ENCODE data around the gene AGAP5. TPM values are rescaled to one million over a fixed set of nuclear protein-coding genes. Genes with fewer than 3 reads are reported as not detected.
"Not testable (repeated sequence)": the region's sequence is repeated elsewhere in the genome, so short reads cannot be mapped to it uniquely, and the experiment has no call there.

AGAP5 gene
- total RNA-seq (1 to 10 TPM; 1.2 to 6.2 (median 3.3) TPM), polyA plus RNA-seq (1 to 10 TPM; 1.4 to 6.0 TPM)
- long read RNA-seq, donor 1, result 0 reads
- long read RNA-seq, donor 2, result 0 reads
- long read RNA-seq, donor 3, result 0 reads

DNA sequence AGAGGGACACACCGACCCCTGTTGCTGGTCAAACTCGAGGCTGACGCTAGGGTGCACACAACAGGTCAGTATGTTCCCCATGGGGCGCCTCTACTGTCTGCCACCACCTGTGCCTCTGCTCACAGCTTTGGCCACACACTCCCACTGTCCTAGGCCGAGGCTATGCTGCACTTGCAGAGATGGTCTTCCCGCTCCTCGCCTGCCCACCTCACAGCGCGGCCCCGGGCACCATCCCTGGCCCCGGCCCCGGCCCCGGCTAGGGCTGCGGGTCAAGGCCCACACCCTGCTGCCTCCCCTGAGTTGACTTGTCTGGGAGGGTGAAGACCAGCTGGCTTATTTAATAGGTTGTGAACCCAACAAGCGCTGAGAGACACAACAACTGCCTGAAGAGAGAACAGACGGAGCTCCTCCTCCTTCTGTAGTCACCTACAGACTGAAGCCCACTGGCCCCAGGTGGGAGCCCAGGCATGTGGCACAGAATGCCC, at the start of gene AGAP5:
Gene AGAP5, minus strand, starts transcription at position 435 of the 485 bp plus-strand sequence. Its CDS starts 354 bp downstream, at position 81.
- H3K4me3 ChIP-seq; ATAC-seq; H3K4me1 ChIP-seq; DNase-seq; H3K27me3 ChIP-seq; intact Hi-C loops (cut with DNase I); H3K9me3 ChIP-seq; H3K27ac ChIP-seq: not testable (repeated sequence)
- peaks cover 0 to 57% (median 15%) of the 10 kb centered on the region in 9 donors for H3K36me3 ChIP-seq
- 92 to 99% (median 97%) methylated on average over 9 to 16 of the region's 16 CpGs for WGBS, 4 donors

DNA sequence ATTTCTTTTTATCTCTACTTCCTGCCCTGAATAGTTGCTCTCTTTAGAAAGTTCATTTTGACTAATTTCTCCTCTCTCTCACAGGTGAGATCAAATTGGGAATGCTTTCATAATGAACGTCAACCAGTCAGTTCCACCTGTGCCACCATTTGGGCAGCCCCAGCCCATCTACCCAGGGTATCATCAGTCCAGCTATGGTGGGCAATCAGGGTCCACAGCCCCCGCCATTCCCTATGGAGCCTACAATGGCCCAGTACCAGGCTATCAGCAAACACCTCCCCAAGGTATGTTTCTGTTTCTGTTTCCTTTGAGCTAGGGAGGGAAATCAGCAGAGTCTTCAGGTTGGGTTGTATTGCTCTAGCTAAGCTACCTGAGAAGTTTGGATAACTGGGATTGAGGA, 48.8 kb upstream of the AGAP5 start:
- WGBS, 4 donors, result 76 to 88% (median 81%) methylated on average over 2 of the region's 2 CpGs
- no peak for ATAC-seq
- DNase-seq, result no peak
- Histone ChIP-seq H3K4me1 (peaks cover 4 to 63% (median 44%) of the 10 kb centered on the region in 12 donors), H3K9me3 (no peaks in the 10 kb centered on the region), H3K27ac (no peak overlapping the region), H3K4me3 (no peak overlapping the region), H3K36me3 (peaks cover 0 to 62% (median 53%) of the 10 kb centered on the region in 9 donors), H3K27me3 (no peaks in the 10 kb centered on the region)
- intact Hi-C loops (cut with DNase I), result loop anchor here in 2 of 10 donors (5.0 to 10.0 kb wide), 2 partner anchors 36 to 92 kb away; partner anchors contain the start of genes CHCHD1 (in 1 of the 2) and SYNPO2L (in 1 of the 2)
- no peak for TF ChIP-seq POLR2A (IDR thresholded peaks at IDR 0.05)
- TF ChIP-seq CTCF (IDR thresholded peaks at IDR 0.05), result no peak

GRCh38 chr10:73744664-73744975, 46.7 kb upstream of the AGAP5 start:
- ATAC-seq, result peak in 3 of 4 donors; percentile 18 to 48 (median 30)
- DNase-seq, result peak in 3 of 5 donors; percentile 37 to 66 (median 66)
- Histone ChIP-seq H3K36me3 (peaks cover 0 to 43% (median 35%) of the 10 kb centered on the region in 9 donors), H3K27ac (peak overlapping the region; percentile 86 to 98 (median 92)), H3K27me3 (no peaks in the 10 kb centered on the region), H3K9me3 (no peaks in the 10 kb centered on the region), H3K4me3 (peak overlapping the region; percentile 66 to 98 (median 82)), H3K4me1 (peaks cover 0 to 51% (median 36%) of the 10 kb centered on the region in 12 donors)
- TF ChIP-seq CTCF (IDR thresholded peaks at IDR 0.05), result no peak
- no peak for TF ChIP-seq POLR2A (IDR thresholded peaks at IDR 0.05)
- intact Hi-C loops (cut with DNase I), result loop anchor here in 1 of 10 donors (10.0 kb wide), 1 partner anchor 90 kb away; the partner anchor contains the start of gene SYNPO2L
- 0 to 2% (median 1%) methylated on average over 9 to 10 of the region's 10 CpGs for WGBS, 4 donors

DNA sequence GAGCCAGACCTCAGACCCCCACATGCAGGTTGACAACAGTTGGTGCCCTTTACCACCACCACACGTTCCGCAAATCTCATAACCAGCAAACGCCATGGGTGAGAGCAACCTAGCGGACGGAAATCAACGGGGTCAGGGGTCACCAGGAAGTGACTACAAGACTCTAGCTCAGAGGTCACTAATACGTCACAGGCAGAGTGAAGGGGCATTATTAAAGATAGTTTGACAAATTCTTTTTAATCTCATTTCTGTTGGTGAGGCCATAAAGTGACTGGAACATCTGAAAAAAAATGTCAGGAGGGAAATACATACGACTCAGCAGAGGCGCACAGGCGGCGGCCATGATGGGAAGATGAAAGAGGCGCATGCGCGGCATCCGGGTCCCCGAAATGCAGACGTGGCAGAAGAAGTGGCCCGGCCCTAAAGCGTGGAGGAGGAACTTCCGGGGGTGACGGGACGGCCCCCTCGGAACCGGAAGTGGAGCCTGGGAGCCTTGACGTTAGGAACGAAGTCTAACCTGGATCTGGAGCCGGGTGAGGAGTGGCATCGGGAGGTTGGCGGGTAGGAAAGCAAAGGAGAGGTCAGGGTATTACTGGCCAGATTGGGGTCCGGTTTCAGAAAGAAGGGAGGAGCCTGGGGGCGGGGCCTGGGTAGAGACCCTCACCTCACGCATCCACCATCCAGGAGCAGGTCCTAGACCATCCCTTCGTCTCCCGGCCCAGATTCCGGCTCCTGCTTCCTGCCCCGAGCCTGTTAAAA, 46.2 kb upstream of the AGAP5 start, which contains the start of gene SEC24C:
Gene SEC24C, plus strand, starts transcription at position 468 of the 759 bp plus-strand sequence. CDS start 2,461 bp downstream, outside the sequence.
- DNase-seq, result peak; percentile 97 to 98 (median 97)
- Histone ChIP-seq H3K36me3 (peaks cover 0 to 43% (median 35%) of the 10 kb centered on the region in 9 donors), H3K27me3 (no peaks in the 10 kb centered on the region), H3K4me3 (peak within 1 kb of the TSS; percentile 66 to 98 (median 82)), H3K9me3 (no peaks in the 10 kb centered on the region), H3K4me1 (peaks cover 0 to 47% (median 36%) of the 10 kb centered on the region in 12 donors), H3K27ac (peak within 1 kb of the TSS; percentile 86 to 98 (median 92))
- peak; percentile 95 to 98 (median 96) for ATAC-seq
- TF ChIP-seq POLR2A (IDR thresholded peaks at IDR 0.05) (peak in 1 of 2 donors; percentile 60), CTCF (IDR thresholded peaks at IDR 0.05) (no peak)
- WGBS, 4 donors, result 0 to 1% (median 1%) methylated on average over 32 to 36 of the region's 36 CpGs
- intact Hi-C loops (cut with DNase I), result loop anchor here in 1 of 10 donors (10.0 kb wide), 1 partner anchor 89 kb away; the partner anchor contains the start of gene SYNPO2L

Measured in heart left ventricle (tissue), 16 donors.